HL-60 (cell line): ENCODE results near the gene ANKFN1.

Source experiments
- DNase-seq, 2 experiments: peaks; one replicate each; pipeline ENCODE4 v3.0.0-alpha.2; 2010 to 2020; ENCODE audit warnings: low read depth in 1 of 2, low spot score in 1 of 2
- H3K27ac ChIP-seq: fragments of 250-450 bp; sonication (Bioruptor Pico); replicated peaks from 2 replicates; pipeline ENCODE4 v1.5.1; 2020; ENCODE audit warnings: mild to moderate bottlenecking, moderate library complexity
- H3K27me3 ChIP-seq: fragments of 250-450 bp; sonication (Bioruptor Pico); 2 replicates; pipeline ENCODE4 v1.5.1; 2021; ENCODE audit warnings: mild to moderate bottlenecking, moderate library complexity; ENCODE audit not compliant: insufficient read depth, poor library complexity, severe bottlenecking
- H3K4me3 ChIP-seq: replicated peaks from 2 replicates; pipeline ENCODE4 v1.5.1; 2011; ENCODE audit warnings: mild to moderate bottlenecking, control low read depth, low read length; ENCODE audit not compliant: insufficient read depth
- GABPA ChIP-seq: IDR thresholded peaks from 2 replicates; pipeline ENCODE4 v1.6.1; 2012; ENCODE audit warnings: low read depth
- POLR2AphosphoS5 ChIP-seq: IDR thresholded peaks from 2 replicates; pipeline ENCODE4 v1.6.1; 2012; ENCODE audit warnings: low read depth
- SPI1 ChIP-seq: IDR thresholded peaks from 2 replicates; pipeline ENCODE4 v1.6.1; 2012; ENCODE audit warnings: low read depth, mild to moderate bottlenecking, borderline replicate concordance
- TF ChIP-seq, protein P1 (sequence below): IDR thresholded peaks from one replicate; pipeline ENCODE4 v1.5.1; 2011; ENCODE audit warnings: low read length, control low read depth, inconsistent platforms; ENCODE audit not compliant: insufficient read depth
- TF ChIP-seq, protein P2 (sequence below): IDR thresholded peaks from 2 replicates; pipeline ENCODE4 v1.6.1; 2012; ENCODE audit warnings: low read depth; ENCODE audit not compliant: insufficient replicate concordance

ANKFN1 gene

DNA sequence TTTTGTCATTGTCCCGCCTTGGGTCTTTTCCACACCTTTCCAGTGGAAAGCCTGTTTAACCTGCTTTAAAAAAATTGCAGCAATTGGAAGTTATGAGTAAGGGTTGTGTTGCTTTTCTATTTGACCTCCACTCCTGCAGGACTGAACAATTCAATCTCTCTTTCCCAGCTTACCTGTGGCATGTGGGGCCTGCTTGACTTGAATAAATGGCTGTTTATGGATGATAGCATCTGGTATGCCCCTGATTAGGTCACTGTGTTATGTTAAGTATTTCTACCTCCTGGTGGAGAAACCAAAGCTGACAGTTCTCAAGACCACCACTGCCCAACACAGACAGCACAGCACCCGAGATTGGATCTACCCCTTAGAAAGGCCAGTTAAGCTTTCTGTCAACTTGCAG lies 375.4 kb downstream of the ANKFN1 start:
- H3K27me3 ChIP-seq: no peaks in the 10 kb centered on the region
- no peak overlapping the region for H3K27ac ChIP-seq
- TF ChIP-seq, protein P1, sequence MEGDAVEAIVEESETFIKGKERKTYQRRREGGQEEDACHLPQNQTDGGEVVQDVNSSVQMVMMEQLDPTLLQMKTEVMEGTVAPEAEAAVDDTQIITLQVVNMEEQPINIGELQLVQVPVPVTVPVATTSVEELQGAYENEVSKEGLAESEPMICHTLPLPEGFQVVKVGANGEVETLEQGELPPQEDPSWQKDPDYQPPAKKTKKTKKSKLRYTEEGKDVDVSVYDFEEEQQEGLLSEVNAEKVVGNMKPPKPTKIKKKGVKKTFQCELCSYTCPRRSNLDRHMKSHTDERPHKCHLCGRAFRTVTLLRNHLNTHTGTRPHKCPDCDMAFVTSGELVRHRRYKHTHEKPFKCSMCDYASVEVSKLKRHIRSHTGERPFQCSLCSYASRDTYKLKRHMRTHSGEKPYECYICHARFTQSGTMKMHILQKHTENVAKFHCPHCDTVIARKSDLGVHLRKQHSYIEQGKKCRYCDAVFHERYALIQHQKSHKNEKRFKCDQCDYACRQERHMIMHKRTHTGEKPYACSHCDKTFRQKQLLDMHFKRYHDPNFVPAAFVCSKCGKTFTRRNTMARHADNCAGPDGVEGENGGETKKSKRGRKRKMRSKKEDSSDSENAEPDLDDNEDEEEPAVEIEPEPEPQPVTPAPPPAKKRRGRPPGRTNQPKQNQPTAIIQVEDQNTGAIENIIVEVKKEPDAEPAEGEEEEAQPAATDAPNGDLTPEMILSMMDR: no peak
- TF ChIP-seq POLR2AphosphoS5 (no peak), GABPA (no peak)
- DNase-seq: no peak
- H3K4me3 ChIP-seq: no peak overlapping the region

DNA sequence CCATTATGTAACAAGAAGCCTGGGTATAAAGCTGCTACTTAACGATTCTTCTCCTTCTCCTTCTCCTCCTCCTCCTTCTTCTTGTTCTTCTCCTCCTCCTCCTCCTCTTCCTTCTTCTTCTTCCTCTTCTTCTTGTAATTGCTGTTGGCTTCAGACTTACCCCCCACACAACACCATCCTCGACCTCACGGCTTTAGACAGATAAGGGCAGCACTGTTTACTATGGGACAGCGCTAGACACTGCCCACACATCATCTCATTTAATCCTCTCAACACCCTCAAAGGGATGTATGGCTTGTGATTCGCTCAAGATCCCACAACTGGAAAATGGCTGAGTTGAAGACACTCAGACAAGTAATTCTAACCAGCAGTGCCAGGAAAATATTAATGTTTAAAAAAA lies 379.7 kb downstream of the ANKFN1 start:
- TF ChIP-seq POLR2AphosphoS5 (no peak), GABPA (no peak), SPI1 (no peak)
- TF ChIP-seq, protein P2, sequence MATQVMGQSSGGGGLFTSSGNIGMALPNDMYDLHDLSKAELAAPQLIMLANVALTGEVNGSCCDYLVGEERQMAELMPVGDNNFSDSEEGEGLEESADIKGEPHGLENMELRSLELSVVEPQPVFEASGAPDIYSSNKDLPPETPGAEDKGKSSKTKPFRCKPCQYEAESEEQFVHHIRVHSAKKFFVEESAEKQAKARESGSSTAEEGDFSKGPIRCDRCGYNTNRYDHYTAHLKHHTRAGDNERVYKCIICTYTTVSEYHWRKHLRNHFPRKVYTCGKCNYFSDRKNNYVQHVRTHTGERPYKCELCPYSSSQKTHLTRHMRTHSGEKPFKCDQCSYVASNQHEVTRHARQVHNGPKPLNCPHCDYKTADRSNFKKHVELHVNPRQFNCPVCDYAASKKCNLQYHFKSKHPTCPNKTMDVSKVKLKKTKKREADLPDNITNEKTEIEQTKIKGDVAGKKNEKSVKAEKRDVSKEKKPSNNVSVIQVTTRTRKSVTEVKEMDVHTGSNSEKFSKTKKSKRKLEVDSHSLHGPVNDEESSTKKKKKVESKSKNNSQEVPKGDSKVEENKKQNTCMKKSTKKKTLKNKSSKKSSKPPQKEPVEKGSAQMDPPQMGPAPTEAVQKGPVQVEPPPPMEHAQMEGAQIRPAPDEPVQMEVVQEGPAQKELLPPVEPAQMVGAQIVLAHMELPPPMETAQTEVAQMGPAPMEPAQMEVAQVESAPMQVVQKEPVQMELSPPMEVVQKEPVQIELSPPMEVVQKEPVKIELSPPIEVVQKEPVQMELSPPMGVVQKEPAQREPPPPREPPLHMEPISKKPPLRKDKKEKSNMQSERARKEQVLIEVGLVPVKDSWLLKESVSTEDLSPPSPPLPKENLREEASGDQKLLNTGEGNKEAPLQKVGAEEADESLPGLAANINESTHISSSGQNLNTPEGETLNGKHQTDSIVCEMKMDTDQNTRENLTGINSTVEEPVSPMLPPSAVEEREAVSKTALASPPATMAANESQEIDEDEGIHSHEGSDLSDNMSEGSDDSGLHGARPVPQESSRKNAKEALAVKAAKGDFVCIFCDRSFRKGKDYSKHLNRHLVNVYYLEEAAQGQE: peak; percentile 84
- TF ChIP-seq, protein P1: no peak
- DNase-seq: no peak
- Histone ChIP-seq H3K4me3 (no peak overlapping the region), H3K27ac (no peak overlapping the region), H3K27me3 (no peaks in the 10 kb centered on the region)

DNA sequence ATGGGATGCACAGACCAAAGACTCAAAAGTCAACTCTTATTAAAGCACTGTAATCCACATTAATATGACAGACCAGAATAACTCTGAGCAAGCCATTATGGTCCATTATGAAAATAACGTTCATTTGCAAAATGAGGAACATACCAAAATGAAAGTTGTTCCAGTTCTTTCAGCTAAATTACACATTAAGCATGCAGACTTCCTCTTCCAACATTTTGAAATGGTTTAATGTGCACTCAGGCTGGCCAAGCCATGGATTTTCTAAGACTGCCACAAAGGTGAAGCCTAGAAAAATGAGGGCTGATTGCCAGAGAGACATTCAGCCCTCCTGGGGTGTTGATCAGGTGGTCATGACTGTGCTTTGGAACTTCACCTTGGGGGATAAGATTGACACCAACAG lies 383.5 kb downstream of the ANKFN1 start:
- peak overlapping the region; percentile 58 for H3K27ac ChIP-seq
- peak in 1 of 2 experiments; percentile 55 for DNase-seq

DNA sequence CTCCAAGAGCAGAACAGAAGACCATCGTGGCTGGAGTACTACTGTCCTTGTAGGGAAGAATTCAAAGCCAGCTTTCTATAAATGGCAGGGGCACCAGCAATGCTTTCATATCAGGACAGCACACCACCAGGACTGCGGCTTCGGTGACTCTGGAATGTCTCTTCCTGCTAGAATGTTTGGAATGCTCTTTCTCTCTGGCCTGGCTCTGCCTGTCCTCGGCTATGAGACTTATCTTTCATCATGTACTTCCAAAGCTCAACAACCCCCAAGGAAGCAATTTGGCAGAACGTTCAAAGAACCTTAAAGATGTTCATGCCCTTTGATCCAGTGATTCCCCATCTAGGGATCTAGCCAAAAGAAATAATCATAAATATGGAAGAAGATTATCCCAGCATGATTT lies 387.6 kb downstream of the ANKFN1 start:
- DNase-seq: no peak
- H3K27me3 ChIP-seq: no peaks in the 10 kb centered on the region
- H3K4me3 ChIP-seq: no peak overlapping the region

More for the DNA sequence above, 383.5 kb downstream of the ANKFN1 start:
- TF ChIP-seq SPI1: peak; percentile 88
- TF ChIP-seq, protein P2: no peak
- H3K4me3 ChIP-seq: no peak overlapping the region
- no peaks in the 10 kb centered on the region for H3K27me3 ChIP-seq

More for the DNA sequence above, 387.6 kb downstream of the ANKFN1 start:
- no peak overlapping the region for H3K27ac ChIP-seq
- TF ChIP-seq SPI1: no peak
- TF ChIP-seq, protein P2: no peak
- no peak for TF ChIP-seq POLR2AphosphoS5
- TF ChIP-seq GABPA: no peak
- TF ChIP-seq, protein P1: no peak
